ENCODE results near the gene C6orf47. TPM values are rescaled to one million over a fixed set of nuclear protein-coding genes. Genes with fewer than 3 reads are reported as not detected.
A peak's percentile ranks its signal among the peaks of the same experiment; 100 is the strongest.

C6orf47 gene
- 17.2 TPM for total RNA-seq

GRCh38 chr6:31660381-31661261, at the start of gene C6orf47:
Gene C6orf47, minus strand, starts transcription at chr6:31660778. Its CDS starts 831 bp downstream, at chr6:31659947.

GRCh38 chr6:31706599-31706998, 46.0 kb upstream of the C6orf47 start, which contains the start of gene LY6G6F:
Gene LY6G6F, plus strand, starts transcription at chr6:31706866. Its CDS starts 41 bp downstream, at chr6:31706907.

GRCh38 chr6:31702819-31703716, 42.5 kb upstream of the C6orf47 start, which contains the start of gene ABHD16A:
Gene ABHD16A, minus strand, starts transcription at chr6:31703324. Its CDS starts 43 bp downstream, at chr6:31703281.

DNA sequence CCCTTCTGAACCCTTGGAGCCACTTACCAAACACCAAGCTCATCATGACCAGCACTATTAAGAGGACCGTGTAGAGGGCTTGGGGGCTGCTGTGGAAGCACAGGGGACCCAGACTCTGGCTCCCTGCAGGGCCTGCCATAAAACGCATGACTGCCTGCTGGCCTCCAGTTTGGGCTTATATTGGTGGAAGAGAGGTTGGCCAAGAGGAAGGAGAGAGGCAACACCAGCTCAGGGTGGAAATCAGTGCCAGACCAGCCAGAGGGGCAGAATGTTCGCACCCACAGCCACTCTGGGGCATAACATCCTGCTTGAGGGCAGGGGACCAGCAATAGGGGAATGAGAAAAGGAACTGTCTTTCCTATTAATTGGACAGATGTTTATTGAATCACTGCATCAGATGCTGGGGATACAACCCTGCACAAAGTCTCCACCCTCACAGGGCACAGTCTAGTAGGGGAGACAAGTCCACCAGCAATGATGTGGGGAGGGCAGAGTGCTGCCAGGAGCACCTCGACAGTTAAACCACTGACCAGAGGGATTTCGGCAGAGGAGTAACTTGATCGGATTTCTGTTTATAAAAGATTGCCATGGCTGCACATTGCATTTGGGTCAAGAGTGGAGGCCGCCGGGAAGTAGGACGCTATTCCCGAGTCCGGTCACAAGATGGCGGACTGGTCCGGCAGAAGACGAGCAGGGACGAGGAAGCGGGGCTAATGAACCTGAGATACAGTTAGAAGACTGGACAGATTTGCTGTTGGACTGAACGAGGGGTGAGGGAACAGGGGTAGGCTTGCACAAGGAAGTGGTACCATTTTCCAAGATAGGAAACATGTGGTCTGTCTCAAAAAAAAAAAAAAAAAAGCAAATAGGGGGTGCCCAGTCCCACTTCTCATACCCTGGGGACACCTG, 19.9 kb upstream of the C6orf47 start, which contains the start of gene LY6G5C:
Gene LY6G5C (minus strand): TSS at position 842 of the 909 bp plus-strand sequence. CDS start 694 bp downstream, at position 148.

DNA sequence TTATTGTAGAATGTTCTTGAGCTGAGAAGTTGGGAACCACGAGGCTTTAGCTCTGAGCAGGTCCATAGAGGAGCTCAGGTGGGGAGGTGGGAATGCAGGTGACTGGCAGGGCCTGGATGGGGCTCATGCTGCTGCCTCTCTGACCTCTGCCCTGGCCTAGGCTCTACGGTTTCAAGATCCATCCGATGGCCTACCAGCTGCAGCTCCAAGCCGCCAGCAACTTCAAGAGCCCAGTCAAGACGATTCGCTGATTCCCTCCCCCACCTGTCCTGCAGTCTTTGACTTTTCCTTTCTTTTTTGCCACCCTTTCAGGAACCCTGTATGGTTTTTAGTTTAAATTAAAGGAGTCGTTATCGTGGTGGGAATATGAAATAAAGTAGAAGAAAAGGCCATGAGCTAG, 9.1 kb upstream of the C6orf47 start, which contains the start of gene LY6G5B:
Gene LY6G5B (plus strand): TSS at position 301 of the 400 bp plus-strand sequence. CDS start 975 bp downstream, outside the sequence.

DNA sequence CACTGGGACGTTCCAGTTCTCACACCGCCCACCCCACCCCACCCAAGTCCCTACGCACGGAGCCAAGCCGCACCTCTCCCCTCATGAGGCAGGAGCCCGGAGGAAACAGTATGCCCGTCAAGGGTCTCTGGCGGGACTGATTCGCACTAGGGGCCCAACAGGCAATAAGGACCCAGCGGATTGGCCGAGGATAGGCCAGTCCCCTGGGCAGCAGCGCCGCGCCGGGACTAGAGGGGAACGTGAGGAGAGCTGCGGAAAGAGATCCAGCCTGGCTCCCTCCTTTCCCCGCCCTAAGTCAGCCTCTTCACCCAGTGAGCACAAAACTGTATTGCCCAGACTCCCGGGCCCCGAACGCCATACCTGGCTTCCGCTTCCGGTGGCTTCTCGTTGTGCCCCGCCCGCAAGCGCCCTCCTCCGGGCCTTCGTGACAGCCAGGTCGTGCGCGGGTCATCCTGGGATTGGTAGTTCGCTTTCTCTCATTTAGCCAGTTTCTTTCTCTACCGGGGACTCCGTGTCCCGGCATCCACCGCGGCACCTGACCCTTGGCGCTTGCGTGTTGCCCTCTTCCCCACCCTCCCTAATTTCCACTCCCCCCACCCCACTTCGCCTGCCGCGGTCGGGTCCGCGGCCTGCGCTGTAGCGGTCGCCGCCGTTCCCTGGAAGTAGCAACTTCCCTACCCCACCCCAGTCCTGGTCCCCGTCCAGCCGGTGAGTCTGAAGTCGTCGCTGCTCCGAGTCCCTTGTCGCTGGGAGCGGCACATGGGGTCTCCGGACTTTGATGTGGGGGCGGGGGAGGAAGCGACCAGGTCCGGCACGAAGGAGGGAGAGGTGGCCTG, 5.1 kb upstream of the C6orf47 start, which contains the start of gene CSNK2B:
Gene CSNK2B (plus strand): TSS at position 580 of the 836 bp plus-strand sequence. CDS start 752 bp downstream, outside the sequence.

DNA sequence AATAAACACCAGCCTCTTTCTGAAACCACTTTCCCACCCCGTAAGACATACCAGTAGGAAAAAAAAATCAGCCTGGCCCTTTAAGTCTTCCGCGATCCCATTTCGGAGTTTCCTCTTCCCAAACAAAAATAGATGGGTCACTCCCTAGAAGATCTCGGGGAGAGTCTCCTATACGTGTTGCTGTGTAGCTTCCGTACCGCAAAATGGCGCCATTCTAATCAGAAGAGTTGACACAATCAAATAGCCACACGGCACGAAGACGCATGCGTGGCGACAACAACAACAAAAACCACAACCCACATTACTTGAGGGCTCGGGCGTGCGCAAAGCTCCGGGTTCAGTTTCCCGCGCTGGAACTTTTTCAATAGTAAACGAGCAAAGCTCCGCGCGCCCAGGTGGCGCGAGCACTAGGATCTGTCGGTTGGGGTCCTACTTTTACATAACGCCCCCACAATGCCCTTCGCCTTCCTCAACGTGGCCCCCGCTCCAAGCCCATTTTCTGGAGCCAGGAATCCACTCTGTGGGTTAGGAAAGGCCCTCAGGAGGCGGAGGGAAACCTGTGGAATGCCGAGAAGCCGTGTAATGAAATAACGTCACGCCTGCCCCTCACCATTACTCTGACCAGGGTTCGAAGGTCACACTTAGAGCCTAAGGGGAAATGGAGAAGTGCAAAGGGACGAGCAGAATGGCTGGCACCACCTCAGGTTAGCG, 4.4 kb upstream of the C6orf47 start, which contains the start of gene GPANK1:
Gene GPANK1 (minus strand): TSS at position 208 of the 711 bp plus-strand sequence. CDS start 519 bp downstream, outside the sequence.

GRCh38 chr6:31655349-31656237, 5.0 kb downstream of the C6orf47 start, which contains the start of gene APOM:
Gene APOM, plus strand, starts transcription at chr6:31655894. Its CDS starts 73 bp downstream, at chr6:31655967.

GRCh38 chr6:31620586-31621319, 39.8 kb downstream of the C6orf47 start, which contains the start of gene PRRC2A:
Gene PRRC2A, plus strand, starts transcription at chr6:31620715. Its CDS starts 2,075 bp downstream, at chr6:31622790.

DNA sequence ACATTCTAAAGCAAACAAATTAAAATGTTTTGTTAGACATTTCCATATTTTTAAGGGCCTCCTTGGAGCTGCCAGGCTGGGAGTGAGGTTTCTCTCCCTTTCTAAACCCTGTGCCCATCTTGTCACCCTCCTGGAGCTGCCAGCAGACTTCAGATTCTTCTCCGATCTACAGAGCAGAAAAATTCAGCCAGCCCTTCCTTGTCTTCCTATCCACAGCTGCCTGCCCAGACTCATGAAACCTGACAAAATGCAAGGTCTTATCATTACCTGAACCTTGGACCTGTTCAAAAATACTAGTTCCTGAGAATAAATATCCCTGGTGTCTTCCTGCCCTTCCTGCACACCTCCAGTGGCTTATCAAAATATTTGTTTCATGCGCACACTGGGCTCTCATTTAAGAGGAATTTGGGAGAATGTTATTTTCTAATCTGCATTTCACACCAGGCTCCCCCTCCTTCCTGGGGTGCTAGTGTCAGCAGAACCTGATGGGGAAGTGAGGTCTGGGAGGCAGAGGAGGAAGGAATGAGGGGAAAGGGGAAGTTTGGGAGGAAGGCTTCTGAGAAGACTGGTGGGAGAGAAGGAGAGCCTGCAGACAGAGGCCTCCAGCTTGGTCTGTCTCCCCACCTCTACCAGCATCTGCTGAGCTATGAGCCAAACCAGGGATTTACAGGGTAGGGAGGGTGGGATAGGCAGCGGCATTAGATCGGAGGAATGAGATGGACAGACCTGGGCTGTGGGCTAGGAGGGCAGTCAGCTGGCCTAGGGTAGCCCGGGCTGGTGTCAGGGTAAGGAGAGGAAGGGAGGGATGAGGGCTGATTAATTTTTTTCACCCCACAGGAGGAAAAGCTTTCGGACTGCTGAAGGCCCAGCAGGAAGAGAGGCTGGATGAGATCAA, 45.6 kb downstream of the C6orf47 start, which contains the start of gene AIF1:
Gene AIF1 (plus strand): TSS at position 551 of the 895 bp plus-strand sequence. CDS start 96 bp downstream, at position 647.

Small RNA genes lying within 50 kb of the gene (small RNA-seq; reads per million reads assigned to genes)
- gene MIR4646 (ENCODE audit: low replicate concordance) (not detected), gene MIR6832 (ENCODE audit: low replicate concordance) (not detected), gene RF00019 (ENCODE audit: low replicate concordance) (not detected), gene SNORA38 (ENCODE audit: low replicate concordance) (4.6 reads per million, percentile 86 among the genes with 10 or more reads in this experiment), gene UQCRHP1 (ENCODE audit: low replicate concordance) (not detected)

Other genes starting within 250 kb of the C6orf47 start
- gene MICB, start 162.6 kb downstream of the C6orf47 start, total RNA-seq, result 0.31 TPM
- gene MCCD1, start 131.8 kb downstream of the C6orf47 start, total RNA-seq, result not detected
- 296 TPM for gene DDX39B, start 118.8 kb downstream of the C6orf47 start, total RNA-seq
- gene ATP6V1G2, start 114.2 kb downstream of the C6orf47 start, total RNA-seq, result 58.8 TPM
- 15.3 TPM for gene NFKBIL1, start 113.2 kb downstream of the C6orf47 start, total RNA-seq
- gene LTA, start 88.5 kb downstream of the C6orf47 start, total RNA-seq, result not detected
- gene TNF, start 85.2 kb downstream of the C6orf47 start, total RNA-seq, result not detected
- not detected for gene LTB, start 78.4 kb downstream of the C6orf47 start, total RNA-seq
- not detected for gene LST1, start 74.5 kb downstream of the C6orf47 start, total RNA-seq
- not detected for gene NCR3, start 67.8 kb downstream of the C6orf47 start, total RNA-seq
- 3.4 TPM for gene AIF1, start 45.5 kb downstream of the C6orf47 start, total RNA-seq
- gene PRRC2A, start 40.1 kb downstream of the C6orf47 start, total RNA-seq, result 94.8 TPM
- 177 TPM for gene BAG6, start 8.1 kb downstream of the C6orf47 start, total RNA-seq
- gene APOM, start 4.9 kb downstream of the C6orf47 start, total RNA-seq, result 2.2 TPM
- gene GPANK1, start 4.2 kb upstream of the C6orf47 start, total RNA-seq, result 11.3 TPM
- gene CSNK2B, start 5.3 kb upstream of the C6orf47 start, total RNA-seq, result 83.6 TPM
- gene LY6G5B, start 9.2 kb upstream of the C6orf47 start, total RNA-seq, result 13.5 TPM
- gene LY6G5C, start 20.3 kb upstream of the C6orf47 start, total RNA-seq, result 5.6 TPM
- gene ABHD16A, start 42.5 kb upstream of the C6orf47 start, total RNA-seq, result 67.9 TPM
- not detected for gene LY6G6F, start 46.1 kb upstream of the C6orf47 start, total RNA-seq
- not detected for gene LY6G6D, start 54.6 kb upstream of the C6orf47 start, total RNA-seq
- gene LY6G6C, start 61.0 kb upstream of the C6orf47 start, total RNA-seq, result not detected
- gene MPIG6B, start 62.6 kb upstream of the C6orf47 start, total RNA-seq, result not detected
- gene DDAH2, start 68.5 kb upstream of the C6orf47 start, total RNA-seq, result 126 TPM
- gene CLIC1, start 75.8 kb upstream of the C6orf47 start, total RNA-seq, result 20.0 TPM
- gene MSH5, start 79.2 kb upstream of the C6orf47 start, total RNA-seq, result 14.1 TPM
- 1.3 TPM for gene SAPCD1, start 101.9 kb upstream of the C6orf47 start, total RNA-seq
- 0.31 TPM for gene VWA7, start 116.5 kb upstream of the C6orf47 start, total RNA-seq
- 57.9 TPM for gene VARS1, start 135.0 kb upstream of the C6orf47 start, total RNA-seq
- gene LSM2, start 146.2 kb upstream of the C6orf47 start, total RNA-seq, result 15.3 TPM
- gene HSPA1L, start 154.5 kb upstream of the C6orf47 start, total RNA-seq, result 3.1 TPM
- 170 TPM for gene HSPA1A, start 154.8 kb upstream of the C6orf47 start, total RNA-seq
- 217 TPM for gene HSPA1B, start 167.0 kb upstream of the C6orf47 start, total RNA-seq
- gene NEU1, start 202.0 kb upstream of the C6orf47 start, total RNA-seq, result 17.5 TPM
- not detected for gene SLC44A4, start 218.2 kb upstream of the C6orf47 start, total RNA-seq
- 114 TPM for gene EHMT2, start 236.9 kb upstream of the C6orf47 start, total RNA-seq
- 31.0 TPM for gene ZBTB12, start 241.3 kb upstream of the C6orf47 start, total RNA-seq